GM18519 (cell line): Measurements from ENCODE around the gene HNRNPA3.

ENCODE experiments used
- ATAC-seq: cut with Tn5 transposase; IDR thresholded peaks from one replicate; pipeline ENCODE4 v1.9.1; 2021; ENCODE audit warnings: mild to moderate bottlenecking, moderate library complexity; ENCODE audit not compliant: unreplicated experiment, low FRiP score

Gene HNRNPA3

GRCh38 chr2:177268187-177268871 lies 55.7 kb downstream of the HNRNPA3 start:
- ATAC-seq, result no peak

- ATAC-seq, result no peak
Observed at GRCh38 chr2:177268901-177269300, 56.3 kb downstream of the HNRNPA3 start.

GRCh38 chr2:177270531-177270930 lies 57.9 kb downstream of the HNRNPA3 start:
- ATAC-seq, result no peak

- ATAC-seq, result no peak
Observed at GRCh38 chr2:177271981-177272666, 59.5 kb downstream of the HNRNPA3 start.

GRCh38 chr2:177272765-177273164 lies 60.2 kb downstream of the HNRNPA3 start:
- no peak for ATAC-seq

- no peak for ATAC-seq
Observed at GRCh38 chr2:177273408-177273807, 60.8 kb downstream of the HNRNPA3 start.
